ENCODE data around the gene SLC66A2.

DNA sequence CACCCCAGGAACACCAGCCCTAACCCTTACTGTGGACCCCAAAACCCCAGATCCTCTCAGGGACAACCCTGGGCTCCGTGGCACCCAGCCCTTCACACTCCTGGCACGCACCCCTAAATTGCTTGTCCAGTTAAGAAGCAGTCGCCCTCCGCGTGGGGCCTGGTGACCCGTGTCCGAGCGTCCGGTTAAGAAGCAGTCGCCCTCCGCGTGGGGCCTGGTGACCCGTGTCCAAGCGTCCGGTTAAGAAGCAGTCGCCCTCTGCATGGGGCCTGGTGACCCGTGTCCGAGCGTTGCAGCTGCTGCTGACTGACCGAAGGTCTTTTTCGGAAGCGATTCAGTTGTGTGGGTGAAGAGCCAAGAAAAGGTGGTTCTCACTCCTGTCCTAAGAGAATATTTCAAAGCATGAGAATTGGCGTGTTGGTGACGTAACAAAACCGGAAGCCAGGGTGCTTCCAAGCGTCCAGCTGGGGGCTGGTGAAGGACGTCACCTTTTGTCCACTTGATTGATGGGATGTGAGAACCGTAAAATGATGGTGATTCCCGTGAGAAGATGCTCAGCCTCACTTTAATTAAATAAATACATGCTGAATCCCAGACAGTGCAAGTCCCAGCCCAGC, 83.2 kb downstream of the SLC66A2 start:
- TF ChIP-seq POLR2A (IDR thresholded peaks at IDR 0.05) (no peak), POLR2AphosphoS5 (IDR thresholded peaks at IDR 0.05) (no peak), EP300 (IDR thresholded peaks at IDR 0.05) (no peak)
- TF ChIP-seq, protein P1, sequence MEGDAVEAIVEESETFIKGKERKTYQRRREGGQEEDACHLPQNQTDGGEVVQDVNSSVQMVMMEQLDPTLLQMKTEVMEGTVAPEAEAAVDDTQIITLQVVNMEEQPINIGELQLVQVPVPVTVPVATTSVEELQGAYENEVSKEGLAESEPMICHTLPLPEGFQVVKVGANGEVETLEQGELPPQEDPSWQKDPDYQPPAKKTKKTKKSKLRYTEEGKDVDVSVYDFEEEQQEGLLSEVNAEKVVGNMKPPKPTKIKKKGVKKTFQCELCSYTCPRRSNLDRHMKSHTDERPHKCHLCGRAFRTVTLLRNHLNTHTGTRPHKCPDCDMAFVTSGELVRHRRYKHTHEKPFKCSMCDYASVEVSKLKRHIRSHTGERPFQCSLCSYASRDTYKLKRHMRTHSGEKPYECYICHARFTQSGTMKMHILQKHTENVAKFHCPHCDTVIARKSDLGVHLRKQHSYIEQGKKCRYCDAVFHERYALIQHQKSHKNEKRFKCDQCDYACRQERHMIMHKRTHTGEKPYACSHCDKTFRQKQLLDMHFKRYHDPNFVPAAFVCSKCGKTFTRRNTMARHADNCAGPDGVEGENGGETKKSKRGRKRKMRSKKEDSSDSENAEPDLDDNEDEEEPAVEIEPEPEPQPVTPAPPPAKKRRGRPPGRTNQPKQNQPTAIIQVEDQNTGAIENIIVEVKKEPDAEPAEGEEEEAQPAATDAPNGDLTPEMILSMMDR (IDR thresholded peaks at IDR 0.05) = no peak

Measured in stomach (tissue), 4 donors.